GM19043 (cell line): Measurements from ENCODE around the gene IFNA16.
"Not testable (repeated sequence)": the region's sequence is repeated elsewhere in the genome, so short reads cannot be mapped to it uniquely, and the experiment has no call there.

ENCODE experiments used
- ATAC-seq: cut with Tn5 transposase; IDR thresholded peaks from one replicate; pipeline ENCODE4 v1.9.1; 2021; ENCODE audit warnings: low read depth; ENCODE audit not compliant: unreplicated experiment

The IFNA16 gene

GRCh38 chr9:21202105-21202504 lies 15.0 kb downstream of the IFNA16 start, which contains the start of gene IFNA7:
IFNA7 (minus strand) TSS chr9:21202205; CDS start chr9:21202165, 40 bp downstream.
- ATAC-seq: not testable (repeated sequence)

- ATAC-seq: peak; percentile 96
Measured at GRCh38 chr9:21194867-21195776, 22.0 kb downstream of the IFNA16 start.

- not testable (repeated sequence) for ATAC-seq
Measured at GRCh38 chr9:21187487-21187886, 29.6 kb downstream of the IFNA16 start, which contains the start of gene IFNA4. IFNA4 (minus strand) TSS chr9:21187587; CDS start chr9:21187531, 56 bp downstream.

GRCh38 chr9:21182810-21183736 lies 34.0 kb downstream of the IFNA16 start:
- peak; percentile 88 for ATAC-seq

- no peak for ATAC-seq
Measured at GRCh38 chr9:21174671-21175070, 42.4 kb downstream of the IFNA16 start.

GRCh38 chr9:21172156-21172555 lies 45.0 kb downstream of the IFNA16 start:
- no peak for ATAC-seq

GRCh38 chr9:21171351-21171750 lies 45.8 kb downstream of the IFNA16 start:
- ATAC-seq: no peak

GRCh38 chr9:21166560-21166959 lies 50.6 kb downstream of the IFNA16 start, which contains the start of gene IFNA21:
IFNA21 (minus strand) TSS chr9:21166660; CDS start chr9:21166612, 48 bp downstream.
- not testable (repeated sequence) for ATAC-seq
